ENCODE data around the gene PAQR3. TPM values are rescaled to one million over a fixed set of nuclear protein-coding genes. Genes with fewer than 3 reads are reported as not detected.

PAQR3 gene
- total and polyA plus RNA-seq, 10 of the 15 experiments (the other 5 are each of a cell fraction or from before 2014, with no cell fraction given), result 2.2 to 25.4 (median 7.2) TPM

GRCh38 chr4:78962597-78963115 lies 23.4 kb upstream of the PAQR3 start:
- Histone ChIP-seq H3K9ac (ENCODE audit: control insufficient read depth, insufficient read depth, low read length) (no peak overlapping the region), H3K27me3 (replicated peaks in 1 of 2; ENCODE audit: control insufficient read depth in 2 of 2, insufficient read depth in 2 of 2, low read length in 1 of 2) (no peaks in the 10 kb centered on the region), H3K27ac (ENCODE audit: control insufficient read depth, insufficient read depth) (no peak overlapping the region), H3K36me3 (ENCODE audit: control insufficient read depth in 2 of 2, insufficient read depth in 2 of 2, low read length in 1 of 2) (no peaks in the 10 kb centered on the region), H4K20me1 (ENCODE audit: control insufficient read depth, insufficient read depth) (no peaks in the 10 kb centered on the region), H3K9me3 (replicated peaks; ENCODE audit: control insufficient read depth, insufficient read depth, low read length) (no peaks in the 10 kb centered on the region), H3K4me3 (no peak overlapping the region), H3K4me2 (ENCODE audit: control insufficient read depth, insufficient read depth) (no peak overlapping the region), H2AFZ (ENCODE audit: control insufficient read depth, low read depth, low read length) (no peak overlapping the region), H3K79me2 (ENCODE audit: control insufficient read depth, insufficient read depth, low read length) (no peaks in the 10 kb centered on the region), H3K4me1 (ENCODE audit: control insufficient read depth, insufficient read depth, low read length) (no peaks in the 10 kb centered on the region)
- CTCF ChIA-PET, result no interaction called here
- BruUV-seq (replicated peaks), result no TSS peak
- no peak for DNase-seq (ENCODE audit: low read depth, low spot score)
- RAD21 ChIA-PET (ENCODE audit: unreplicated experiment), result no interaction called here
- WGBS (ENCODE audit: insufficient coverage, insufficient replicate concordance, low lambda C conversion rate, missing lambda C conversion rate), result 67% methylated on average over 2 of the region's 2 CpGs
- SMC1A ChIA-PET (ENCODE audit: uncharacterized antibody, unreplicated experiment), result no interaction called here
- FAIRE-seq, result no peak
- TF ChIP-seq JUND (IDR thresholded peaks at IDR 0.05; ENCODE audit: low read depth, low read length) (no peak), STAT1 (conservative IDR thresholded peaks at IDR 0.05) (no peak), ZBTB4 (CRISPR knock-in tag; IDR thresholded peaks at IDR 0.05) (no peak), CREB1 (IDR thresholded peaks at IDR 0.05; ENCODE audit: low read depth) (no peak), NBN (IDR thresholded peaks at IDR 0.05) (no peak), CBFB (IDR thresholded peaks at IDR 0.05; ENCODE audit: low read depth) (no peak), RUNX3 (IDR thresholded peaks at IDR 0.05; ENCODE audit: low read length) (no peak), CHD4 (IDR thresholded peaks at IDR 0.05) (no peak), MXI1 (IDR thresholded peaks at IDR 0.05; ENCODE audit: low read depth, low read length) (no peak), PAX8 (IDR thresholded peaks at IDR 0.05) (no peak), IRF4 (IDR thresholded peaks at IDR 0.05; ENCODE audit: low read depth, low read length) (no peak), BRCA1 (IDR thresholded peaks at IDR 0.05; ENCODE audit: low read depth, low read length) (no peak), SUPT20H (IDR thresholded peaks at IDR 0.05; ENCODE audit: borderline replicate concordance, control insufficient read depth, low read depth, low read length) (no peak), KLF5 (IDR thresholded peaks at IDR 0.05; ENCODE audit: partially characterized antibody) (no peak)
- in situ Hi-C loops (cut with MboI) (no loop called here), intact Hi-C loops (cut with micrococcal nuclease; ENCODE audit: unreplicated experiment) (no loop called here)
- ATAC-seq, result no peak
- POLR2A ChIA-PET, result no interaction called here

All from GM12878 (cell line).